Measurements from ENCODE around the gene IL24.
"Not testable (repeated sequence)": the region's sequence is repeated elsewhere in the genome, so short reads cannot be mapped to it uniquely, and the experiment has no call there.

DNA sequence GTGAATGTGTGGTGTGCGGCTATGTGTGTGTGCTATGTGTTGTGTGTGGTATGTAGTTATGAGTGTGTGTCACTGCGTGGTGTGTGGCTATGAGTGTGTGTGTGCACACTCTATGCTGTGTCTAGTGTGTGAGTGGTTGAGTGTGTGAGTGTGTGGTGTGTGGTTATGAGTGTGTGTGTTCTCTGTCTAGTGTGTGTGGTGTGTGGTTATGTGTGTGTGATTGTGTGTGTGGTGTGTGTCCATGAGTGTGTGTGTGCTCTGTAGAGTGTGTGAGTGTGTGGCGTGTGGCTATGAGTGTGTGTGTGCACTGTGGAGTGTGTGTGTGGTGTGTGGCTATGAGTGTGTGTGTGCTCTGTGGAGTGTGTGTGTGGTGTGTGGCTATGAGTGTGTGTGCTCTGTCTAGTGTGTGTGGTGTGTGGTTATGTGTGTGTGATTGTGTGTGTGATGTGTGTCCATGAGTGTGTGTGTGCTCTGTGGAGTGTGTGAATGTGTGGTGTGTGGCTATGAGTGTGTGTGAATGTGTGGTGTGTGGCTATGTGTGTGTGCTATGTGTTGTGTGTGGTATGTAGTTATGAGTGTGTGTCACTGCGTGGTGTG is 26.8 kb downstream of the IL24 start:
- TF ChIP-seq POLR2A (IDR thresholded peaks at IDR 0.05; ENCODE audit: low read length); GATA1 (IDR thresholded peaks at IDR 0.05; ENCODE audit: low read depth, low read length): not testable (repeated sequence)

Data from erythroblast (primary cell).